Dermis lymphatic vessel endothelial cell (primary cell): Measurements from ENCODE around the gene CYP4F8. TPM values are rescaled to one million over a fixed set of nuclear protein-coding genes. Genes with fewer than 3 reads are reported as not detected.

ENCODE experiments used
- total RNA-seq: library from RNA; depleted of rRNA; stranded (reverse); fragments of >200 nt; gene quantifications from 2 replicates; pipeline ENCODE4 v1.2.1, GENCODE V29; 2014

The CYP4F8 gene
- not detected in 2 replicates for total RNA-seq

DNA sequence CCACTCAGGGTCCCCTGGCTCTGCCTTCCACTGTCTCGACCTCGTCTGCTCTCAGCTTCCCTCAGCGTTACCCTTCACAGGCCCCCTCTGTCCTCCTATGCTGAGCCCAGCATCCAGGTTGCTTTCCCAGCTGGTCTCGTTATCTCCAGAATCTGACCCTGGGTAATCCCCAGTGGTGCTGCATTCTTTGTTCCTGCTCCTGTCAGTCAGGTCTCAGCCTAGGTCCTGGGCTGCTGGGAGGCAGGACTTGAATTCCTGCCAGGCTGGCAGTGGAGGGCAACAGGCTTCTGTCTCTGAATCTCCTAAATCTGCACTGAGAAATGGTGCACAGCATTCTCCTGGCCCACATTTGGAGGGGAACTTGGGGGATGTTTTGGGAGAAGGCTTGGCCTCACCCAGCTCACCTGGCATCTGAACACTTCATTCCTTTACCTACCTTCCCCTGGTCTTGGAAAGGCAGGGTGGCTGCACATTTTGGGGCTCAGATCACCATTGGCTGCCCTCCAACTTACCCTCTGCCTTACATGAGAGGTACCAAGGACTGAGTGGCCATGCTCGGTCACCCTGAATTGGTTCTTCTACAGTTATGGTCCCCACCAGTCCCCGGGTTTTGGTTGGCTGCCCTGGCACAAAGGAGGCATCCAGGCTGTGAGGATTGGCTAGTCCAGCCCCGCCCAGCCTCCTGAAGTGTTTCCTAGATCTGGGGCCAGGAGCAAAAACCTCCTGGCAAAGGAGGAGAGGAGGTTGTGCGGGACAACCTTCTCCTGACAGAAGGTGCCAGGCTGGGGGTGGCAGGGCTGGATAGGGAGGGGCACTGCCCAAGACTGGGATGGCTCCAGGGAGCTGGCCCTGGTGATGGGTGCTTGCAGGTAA is at the start of gene CYP4F8:
Gene CYP4F8, plus strand, starts transcription at position 712 of the 873 bp plus-strand sequence. CDS start 399 bp downstream, outside the sequence.

GRCh38 chr19:15640294-15640903 is 25.4 kb downstream of the CYP4F8 start, which contains the start of gene CYP4F3:
Gene CYP4F3, plus strand, starts transcription at chr19:15640897. Its CDS starts 519 bp downstream, at chr19:15641416.

GRCh38 chr19:15672580-15673175 is 57.7 kb downstream of the CYP4F8 start, which contains the start of gene CYP4F12:
Gene CYP4F12, plus strand, starts transcription at chr19:15673087. Its CDS starts 443 bp downstream, at chr19:15673530.

Other genes starting within 250 kb of the CYP4F8 start
- gene AKAP8, start 235.4 kb upstream of the CYP4F8 start, total RNA-seq = 15.6 and 18.5 TPM in 2 replicates
- gene AKAP8L, start 196.2 kb upstream of the CYP4F8 start, total RNA-seq = 43.7 and 51.1 TPM in 2 replicates
- 3.9 and 4.6 TPM in 2 replicates for gene WIZ, start 165.3 kb upstream of the CYP4F8 start, total RNA-seq
- gene RASAL3, start 150.7 kb upstream of the CYP4F8 start, total RNA-seq = 11.8 and 18.0 TPM in 2 replicates
- gene PGLYRP2, start 135.7 kb upstream of the CYP4F8 start, total RNA-seq = not detected in 2 replicates
- gene CYP4F22, start 106.7 kb upstream of the CYP4F8 start, total RNA-seq = not detected in 2 replicates
- not detected in 2 replicates for gene CYP4F3, start 25.7 kb downstream of the CYP4F8 start, total RNA-seq
- not detected in 2 replicates for gene CYP4F12, start 57.9 kb downstream of the CYP4F8 start, total RNA-seq
- not detected in 2 replicates for gene OR10H2, start 112.8 kb downstream of the CYP4F8 start, total RNA-seq
- not detected in 2 replicates for gene OR10H3, start 122.8 kb downstream of the CYP4F8 start, total RNA-seq
- gene OR10H5, start 172.4 kb downstream of the CYP4F8 start, total RNA-seq = not detected in 2 replicates
- gene OR10H1, start 200.4 kb downstream of the CYP4F8 start, total RNA-seq = not detected in 2 replicates